H1 (cell line): ENCODE data around the gene ARID4B. TPM values are rescaled to one million over a fixed set of nuclear protein-coding genes. Genes with fewer than 3 reads are reported as not detected.

Experiments
- CTCF ChIA-PET: fragments of 300-600 bp; sonication (Branson Sonifier 250); formaldehyde crosslinking; loops from one replicate; lab custom pipeline; 2021; ENCODE audit not compliant: partially characterized antibody; lab: Charles Lee
- POLR2A ChIA-PET: fragments of 300-600 bp; sonication (Branson Sonifier 250); formaldehyde crosslinking; loops from one replicate; lab custom pipeline; 2021; ENCODE audit warnings: inconsistent platforms; ENCODE audit not compliant: partially characterized antibody; lab: Charles Lee
- DNase-seq, 2 experiments: peaks; one replicate each; pipeline versions ENCODE4 v3.0.0 to v3.0.0-alpha.2; 2010 to 2022; ENCODE audit warnings: low spot score in 2 of 2, low read depth in 1 of 2, mixed read lengths in 1 of 2
- FAIRE-seq: peaks from 2 replicates; lab custom pipeline; 2011; peaks lifted over from hg19 to GRCh38; lab: Jason Lieb, UNC
- H2AFZ ChIP-seq: 2 replicates; pipeline ENCODE4 v1.8.1; 2012; ENCODE audit warnings: low read length, inconsistent platforms
- H2AK5ac ChIP-seq: 2 replicates; pipeline ENCODE4 v1.6.1; 2013; ENCODE audit warnings: low read depth, low read length
- H2BK120ac ChIP-seq: replicated peaks from 2 replicates; pipeline ENCODE3; 2013; ENCODE audit warnings: low read depth, low read length, inconsistent platforms
- H2BK12ac ChIP-seq: 2 replicates; pipeline ENCODE4 v1.6.1; 2013; ENCODE audit warnings: low read depth, low read length
- H2BK15ac ChIP-seq: 2 replicates; pipeline ENCODE4 v1.6.1; 2013; ENCODE audit warnings: low read length
- H2BK20ac ChIP-seq: 2 replicates; pipeline ENCODE4 v1.6.1; 2013; ENCODE audit warnings: low read length
- H2BK5ac ChIP-seq: 2 replicates; pipeline ENCODE4 v1.6.1; 2013; ENCODE audit warnings: low read depth, low read length
- H3K14ac ChIP-seq: 2 replicates; pipeline ENCODE4 v1.6.1; 2013; ENCODE audit warnings: inconsistent platforms; ENCODE audit not compliant: insufficient read length
- H3K18ac ChIP-seq: 2 replicates; pipeline ENCODE4 v1.6.1; 2013; ENCODE audit warnings: low read length; ENCODE audit errors: extremely low read depth
- H3K23ac ChIP-seq: 2 replicates; pipeline ENCODE4 v1.6.1; 2013; ENCODE audit warnings: inconsistent platforms; ENCODE audit not compliant: insufficient read length
- H3K23me2 ChIP-seq: 2 replicates; pipeline ENCODE4 v1.6.1; 2013; ENCODE audit warnings: low read depth, low read length
- H3K27ac ChIP-seq: 2 replicates; pipeline ENCODE4 v1.6.1; 2011; ENCODE audit warnings: low read depth, low read length, inconsistent platforms
- H3K27me3 ChIP-seq, 4 experiments: replicated peaks in 1 of 4; 1 replicate in 1 of 4; 2 replicates in 3 of 4; pipeline versions ENCODE4 v1.6.1 to v1.8.1; 2011 to 2013; ENCODE audit warnings: low read length in 3 of 4, mild to moderate bottlenecking in 3 of 4, inconsistent platforms in 2 of 4, mixed read lengths in 2 of 4, moderate library complexity in 1 of 4; ENCODE audit not compliant: control insufficient read depth in 3 of 4, insufficient read depth in 3 of 4; ENCODE audit errors: extremely low read depth in 1 of 4
- H3K36me3 ChIP-seq, 4 experiments: 2 replicates each; pipeline versions ENCODE4 v1.6.1 to v1.8.1; 2011 to 2013; ENCODE audit warnings: mild to moderate bottlenecking in 4 of 4, low read length in 3 of 4, moderate library complexity in 2 of 4, control low read depth in 1 of 4, inconsistent platforms in 1 of 4; ENCODE audit not compliant: insufficient read depth in 4 of 4, control insufficient read depth in 2 of 4
- H3K4ac ChIP-seq: replicated peaks from 2 replicates; pipeline ENCODE3; 2013; ENCODE audit warnings: low read length, low read depth, mixed read lengths, inconsistent platforms; ENCODE audit not compliant: insufficient read length
- H3K4me1 ChIP-seq, 4 experiments: replicated peaks in 1 of 4; 1 replicate in 1 of 4; 2 replicates in 3 of 4; pipeline versions ENCODE4 v1.6.1 to v1.8.1; 2011 to 2013; ENCODE audit warnings: low read length in 3 of 4, inconsistent platforms in 2 of 4, mixed read lengths in 1 of 4; ENCODE audit not compliant: insufficient read depth in 4 of 4, control insufficient read depth in 3 of 4
- H3K4me2 ChIP-seq, 2 experiments: 2 replicates each; pipeline versions ENCODE4 v1.6.1 to v1.8.1; 2011 to 2013; ENCODE audit warnings: low read depth in 2 of 2, low read length in 2 of 2, control low read depth in 1 of 2, inconsistent platforms in 1 of 2, mild to moderate bottlenecking in 1 of 2; ENCODE audit not compliant: insufficient read depth in 1 of 2
- H3K4me3 ChIP-seq, 4 experiments: fragments of 200-600, 300-600 bp in 1 of 4; sonication (generic), shearing (Covaris generic), sonication (Bioruptor Twin) in 1 of 4; 2 replicates each; pipeline versions ENCODE4 v1.5.1 to v1.8.1; 2011 to 2016; ENCODE audit warnings: low read length in 4 of 4, low read depth in 3 of 4, control low read depth in 2 of 4, inconsistent platforms in 2 of 4, mild to moderate bottlenecking in 2 of 4, mixed read lengths in 1 of 4, moderate library complexity in 1 of 4; ENCODE audit not compliant: insufficient read depth in 2 of 4; ENCODE audit errors: extremely low read depth in 1 of 4
- H3K56ac ChIP-seq: replicated peaks from 2 replicates; pipeline ENCODE3; 2013; ENCODE audit warnings: low read depth, mild to moderate bottlenecking, mixed read lengths, low read length, inconsistent platforms; ENCODE audit not compliant: insufficient read length
- H3K79me1 ChIP-seq: 2 replicates; pipeline ENCODE4 v1.6.1; 2013; ENCODE audit warnings: low read depth, low read length, control low read depth
- H3K79me2 ChIP-seq, 2 experiments: 2 replicates each; pipeline versions ENCODE4 v1.6.1 to v1.8.1; 2012 to 2013; ENCODE audit warnings: low read length in 2 of 2, mild to moderate bottlenecking in 2 of 2, inconsistent platforms in 1 of 2; ENCODE audit not compliant: insufficient read depth in 2 of 2, control insufficient read depth in 1 of 2
- H3K9ac ChIP-seq, 4 experiments: replicated peaks in 1 of 4; 1 replicate in 1 of 4; 2 replicates in 3 of 4; pipeline versions ENCODE4 v1.6.1 to v1.8.1; 2011 to 2013; ENCODE audit warnings: low read depth in 3 of 4, low read length in 3 of 4, control low read depth in 2 of 4, mild to moderate bottlenecking in 2 of 4, moderate library complexity in 2 of 4, inconsistent platforms in 1 of 4; ENCODE audit errors: extremely low read depth in 1 of 4
- H3K9me3 ChIP-seq, 2 experiments: 2 replicates each; pipeline versions ENCODE4 v1.6.1 to v1.8.1; 2012 to 2013; ENCODE audit warnings: mild to moderate bottlenecking in 2 of 2, moderate library complexity in 2 of 2, control low read depth in 1 of 2, inconsistent platforms in 1 of 2, low read depth in 1 of 2, low read length in 1 of 2, mixed read lengths in 1 of 2; ENCODE audit not compliant: insufficient read depth in 2 of 2
- H4K20me1 ChIP-seq, 2 experiments: replicated peaks in 1 of 2; 2 replicates each; pipeline versions ENCODE3 to v1.8.1; 2011 to 2013; ENCODE audit warnings: inconsistent platforms in 2 of 2, low read length in 2 of 2, mild to moderate bottlenecking in 1 of 2; ENCODE audit not compliant: insufficient read depth in 2 of 2, control insufficient read depth in 1 of 2
- H4K5ac ChIP-seq: 2 replicates; pipeline ENCODE4 v1.6.1; 2013; ENCODE audit warnings: low read length, low read depth, mixed read lengths, inconsistent platforms; ENCODE audit not compliant: insufficient read length
- H4K8ac ChIP-seq: 2 replicates; pipeline ENCODE4 v1.8.0; 2013; ENCODE audit warnings: mild to moderate bottlenecking, moderate library complexity, low read length, inconsistent platforms; ENCODE audit not compliant: insufficient read depth; ENCODE audit errors: extremely low read depth
- H4K91ac ChIP-seq: replicated peaks from 2 replicates; pipeline ENCODE3; 2013; ENCODE audit warnings: low read length, mixed read lengths, inconsistent platforms; ENCODE audit not compliant: insufficient read length
- CREB1 ChIP-seq: IDR thresholded peaks from 2 replicates; pipeline ENCODE4 v1.6.1; 2012; ENCODE audit warnings: inconsistent platforms
- EGR1 ChIP-seq: IDR thresholded peaks from 2 replicates; pipeline ENCODE4 v1.6.1; 2011; ENCODE audit warnings: low read depth, low read length, borderline replicate concordance
- KDM4A ChIP-seq: IDR thresholded peaks from one replicate; pipeline ENCODE4 v1.7.1; 2012; ENCODE audit warnings: low read depth, mild to moderate bottlenecking, moderate library complexity, low read length, inconsistent platforms; ENCODE audit not compliant: severe bottlenecking
- POLR2AphosphoS5 ChIP-seq: IDR thresholded peaks from 2 replicates; pipeline ENCODE4 v1.6.1; 2011; ENCODE audit warnings: low read depth, low read length
- RBBP5 ChIP-seq: IDR thresholded peaks from 2 replicates; pipeline ENCODE4 v1.7.1; 2012; ENCODE audit warnings: low read depth, mild to moderate bottlenecking, inconsistent platforms, low read length, moderate library complexity, borderline replicate concordance
- WGBS, 2 experiments: shearing (Covaris generic) in 1 of 2; methylation state at CpG; one replicate each; pipeline versions ENCODE4 v1.1.6 to v1.1.7; 2013 to 2015; ENCODE audit warnings: low lambda C conversion rate in 2 of 2, mixed read lengths in 2 of 2, inconsistent platforms in 1 of 2, low coverage in 1 of 2, missing lambda C conversion rate in 1 of 2; ENCODE audit not compliant: insufficient replicate concordance in 2 of 2, insufficient coverage in 1 of 2, insufficient read length in 1 of 2; ENCODE audit errors: extremely low coverage in 1 of 2, missing lambda C conversion rate in 1 of 2; 5-methylcytosine and 5-hydroxymethylcytosine counted together
- polyA plus RNA-seq, 7 experiments: library from polyadenylated mRNA; depleted of rRNA in 3 of 7; stranded (reverse) in 5 of 7; unstranded in 2 of 7; fragments of >200 nt in 5 of 7; fragments of 200-250 nt in 2 of 7; gene quantifications; 1 replicate in 5 of 7; 2 replicates in 1 of 7; 4 replicates in 1 of 7; pipeline versions ENCODE4 v1.2.1 to v1.2.3, GENCODE V29; 2011 to 2013; ENCODE audit warnings: missing spikeins in 2 of 7, mixed read lengths in 2 of 7
- total RNA-seq: library from RNA; stranded (reverse); fragmentation: NEBNext Ultra II Directional; extraction: Animal tissue kit (Norgen Biotek cat#: 25700); gene quantifications from 2 replicates; pipeline ENCODE4 v1.2.1, GENCODE V29; 2021

Gene ARID4B
- total and polyA plus RNA-seq, 2 of the 8 experiments (the other 6 are each of a cell fraction or from before 2014, with no cell fraction given): 5.1 to 28.8 TPM

DNA sequence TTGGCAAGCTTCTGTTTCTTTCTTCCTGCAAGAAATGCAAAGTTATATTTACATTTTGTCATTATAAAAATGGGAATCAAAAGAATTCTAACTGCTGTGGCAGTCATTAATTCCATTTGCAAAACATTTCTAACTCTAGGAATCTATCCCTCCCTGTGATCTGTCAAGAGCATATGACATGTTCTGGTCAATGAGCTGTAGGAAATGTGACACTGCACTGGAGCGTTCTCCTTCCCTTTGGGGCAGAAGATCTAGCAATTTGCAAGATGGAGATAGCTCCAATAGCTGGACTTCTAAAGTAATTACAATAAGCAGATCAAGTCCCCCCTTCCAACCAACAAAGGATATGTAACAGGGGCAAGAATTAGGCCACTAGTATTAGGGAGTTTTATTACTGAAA, 205.6 kb downstream of the ARID4B start:
- H4K91ac ChIP-seq: no peak overlapping the region
- H3K4me1 ChIP-seq: no peaks in the 10 kb centered on the region; a peak in 3 of 7 replicates
- no peak overlapping the region for H3K14ac ChIP-seq
- H3K9me3 ChIP-seq: no peaks in the 10 kb centered on the region
- H3K27ac ChIP-seq: no peak overlapping the region
- H3K36me3 ChIP-seq: peaks cover 14 to 75% (median 42%) of the 10 kb centered on the region in 4 experiments
- ChIA-PET CTCF (interaction anchor here (0.6 to 1.8 kb wide), 3 partner anchors 15 to 29 kb away, joined by 3 to 9 read pairs (median 7); no protein-coding TSS in a partner anchor), POLR2A (interaction anchor here (1.3 to 8.5 kb wide), 7 partner anchors 10 to 382 kb away, joined by 3 to 73 read pairs (median 8); partner anchors contain the start of gene RBM34)
- H2BK15ac ChIP-seq: no peak overlapping the region
- no peak overlapping the region for H3K9ac ChIP-seq
- peaks cover 2% of the 10 kb centered on the region for H3K79me1 ChIP-seq
- 79% methylated on average over 1 of the region's 1 CpG; no CpG with 5 or more reads in 1 of the 2 experiments for WGBS, 2 experiments
- peaks cover 2% of the 10 kb centered on the region; the same call in 1 of the 2 replicates for H3K23me2 ChIP-seq
- H3K27me3 ChIP-seq: no peaks in the 10 kb centered on the region
- peaks cover 34 to 97% of the 10 kb centered on the region in 2 experiments for H3K79me2 ChIP-seq
- no peak overlapping the region for H2BK120ac ChIP-seq
- no peak overlapping the region for H4K5ac ChIP-seq
- peak in 1 of 2 experiments; percentile 6 for DNase-seq
- H4K20me1 ChIP-seq: peaks cover 28 to 30% of the 10 kb centered on the region in 2 experiments
- no peak overlapping the region for H2AFZ ChIP-seq
- H4K8ac ChIP-seq: no peak overlapping the region
- no peak overlapping the region for H2BK5ac ChIP-seq
- no peak overlapping the region for H3K18ac ChIP-seq
- H3K4me2 ChIP-seq: no peak overlapping the region
- H2AK5ac ChIP-seq: no peak overlapping the region
- H3K23ac ChIP-seq: no peak overlapping the region
- H2BK20ac ChIP-seq: no peak overlapping the region
- no peak for FAIRE-seq
- no peak overlapping the region for H3K4me3 ChIP-seq
- H3K56ac ChIP-seq: no peak overlapping the region
- no peak overlapping the region for H2BK12ac ChIP-seq
- no peak overlapping the region for H3K4ac ChIP-seq
- no peak; the same call in 1 of the 2 replicates for TF ChIP-seq POLR2AphosphoS5
- TF ChIP-seq EGR1: no peak
- TF ChIP-seq KDM4A: no peak
- no peak for TF ChIP-seq RBBP5
- TF ChIP-seq CREB1: no peak
